HCT116 (cell line): Measurements from ENCODE around the gene PLEK2. TPM values are rescaled to one million over a fixed set of nuclear protein-coding genes. Genes with fewer than 3 reads are reported as not detected.

ENCODE experiments used
- ATAC-seq: fragments of 200-7000 bp; cut with Tn5 transposase; 2 replicates; pipeline ENCODE4 v1.9.1; 2020; ENCODE audit warnings: mild to moderate bottlenecking, moderate library complexity
- BruUV-seq: library from RNA; stranded (reverse); fragments of 400-500 nt; replicated peaks from 2 replicates; lab custom pipeline; 2021; lab: Mats Ljungman, UMichigan
- CTCF ChIA-PET: fragments of 300-600 bp; sonication (Branson Sonifier 250); formaldehyde crosslinking; loops from one replicate; lab custom pipeline; 2021; ENCODE audit warnings: antibody characterized with exemption; lab: Charles Lee
- POLR2A ChIA-PET: fragments of 300-600, 350-600 bp; sonication (Branson Sonifier 250); formaldehyde crosslinking; loops from one replicate; lab custom pipeline; 2021; ENCODE audit warnings: antibody characterized with exemption; lab: Charles Lee
- RAD21 ChIA-PET, 2 experiments: fragments of 300-600 bp; sonication (Branson Sonifier 250); formaldehyde crosslinking; loops; one replicate each; lab custom pipeline; 2023; ENCODE audit warnings: low total read pairs in 2 of 2; ENCODE audit not compliant: uncharacterized antibody in 2 of 2, unreplicated experiment in 2 of 2, low non-redundant PET in 1 of 2; lab: Charles Lee
- DNase-seq: peaks from one replicate; pipeline ENCODE4 v3.0.0-alpha.2; 2010; ENCODE audit warnings: low read depth, low spot score
- H2AFZ ChIP-seq: fragments of 200-600 bp; shearing (Covaris generic), sonication (generic); 2 replicates; pipeline ENCODE4 v1.6.1; 2017; ENCODE audit warnings: low read depth, mixed run types, mixed read lengths, antibody characterized with exemption, low read length; ENCODE audit not compliant: poor library complexity, severe bottlenecking
- H3K27ac ChIP-seq: 2 replicates; pipeline ENCODE4 v1.5.1; 2012; ENCODE audit warnings: low read depth, low read length
- H3K27me3 ChIP-seq: fragments of 200-600 bp; sonication (generic); 2 replicates; pipeline ENCODE4 v1.6.1; 2016; ENCODE audit warnings: mixed run types, low read length, mixed read lengths; ENCODE audit not compliant: insufficient read depth
- H3K36me3 ChIP-seq, 2 experiments: fragments of 200-500 bp in 1 of 2; fragments of 200-600 bp in 1 of 2; sonication (Bioruptor generic) in 1 of 2; sonication (generic) in 1 of 2; 2 replicates each; pipeline versions ENCODE4 v1.5.1 to v1.6.1; 2014 to 2016; ENCODE audit warnings: low read length in 2 of 2, inconsistent platforms in 1 of 2, mixed read lengths in 1 of 2, mixed run types in 1 of 2; ENCODE audit not compliant: insufficient read depth in 2 of 2, control insufficient read depth in 1 of 2
- H3K4me1 ChIP-seq, 2 experiments: fragments of 200-600 bp in 1 of 2; sonication (generic) in 1 of 2; 2 replicates each; pipeline versions ENCODE4 v1.5.1 to v1.6.1; 2012 to 2017; ENCODE audit warnings: low read length in 2 of 2, inconsistent platforms in 1 of 2, mild to moderate bottlenecking in 1 of 2, mixed read lengths in 1 of 2, mixed run types in 1 of 2, moderate library complexity in 1 of 2; ENCODE audit not compliant: insufficient read depth in 2 of 2, control insufficient read depth in 1 of 2
- H3K4me2 ChIP-seq: fragments of 200-600 bp; sonication (generic); 2 replicates; pipeline ENCODE4 v1.6.1; 2017; ENCODE audit warnings: mixed run types, low read length, mixed read lengths
- H3K4me3 ChIP-seq, 2 experiments: fragments of 200-600 bp in 1 of 2; sonication (generic) in 1 of 2; replicated peaks in 1 of 2; 2 replicates each; pipeline ENCODE4 v1.5.1; 2011 to 2016; ENCODE audit warnings: low read length in 2 of 2, control low read depth in 1 of 2, low read depth in 1 of 2, mild to moderate bottlenecking in 1 of 2, mixed read lengths in 1 of 2, mixed run types in 1 of 2
- H3K79me2 ChIP-seq: fragments of 200-600 bp; sonication (generic); 2 replicates; pipeline ENCODE4 v1.6.1; 2017; ENCODE audit warnings: mild to moderate bottlenecking, mixed run types, low read length, moderate library complexity, mixed read lengths; ENCODE audit not compliant: insufficient read depth
- H3K9ac ChIP-seq: fragments of 200-600 bp; sonication (generic); 2 replicates; pipeline ENCODE4 v1.6.1; 2016; ENCODE audit warnings: low read length, mixed read lengths
- H3K9me2 ChIP-seq: fragments of 200-600 bp; sonication (generic), shearing (Covaris generic); 2 replicates; pipeline ENCODE4 v1.6.1; 2017; ENCODE audit warnings: mixed run types, mild to moderate bottlenecking, moderate library complexity; ENCODE audit not compliant: insufficient read depth
- H3K9me3 ChIP-seq, 2 experiments: fragments of 200-500 bp in 1 of 2; fragments of 200-600 bp in 1 of 2; sonication (Bioruptor generic) in 1 of 2; sonication (generic) in 1 of 2; 2 replicates each; pipeline ENCODE4 v1.6.1; 2014 to 2017; ENCODE audit warnings: low read length in 2 of 2, mixed read lengths in 2 of 2, inconsistent platforms in 1 of 2, low read depth in 1 of 2, mild to moderate bottlenecking in 1 of 2, mixed run types in 1 of 2, moderate library complexity in 1 of 2; ENCODE audit not compliant: control insufficient read depth in 1 of 2, insufficient read depth in 1 of 2
- H4K20me1 ChIP-seq: fragments of 200-600 bp; sonication (generic), shearing (Covaris generic); 2 replicates; pipeline ENCODE4 v1.6.1; 2017; ENCODE audit warnings: mixed run types, mild to moderate bottlenecking, moderate library complexity; ENCODE audit not compliant: insufficient read depth
- CBX3 ChIP-seq: IDR thresholded peaks from 2 replicates; pipeline ENCODE4 v1.6.1; 2012; ENCODE audit warnings: low read depth
- CEBPB ChIP-seq: IDR thresholded peaks from 2 replicates; pipeline ENCODE4 v1.6.1; 2012; ENCODE audit warnings: low read depth
- CTCF ChIP-seq, 3 experiments: fragments of 200-600 bp in 1 of 3; sonication (generic) in 1 of 3; IDR thresholded peaks in 2 of 3; conservative IDR thresholded peaks in 1 of 3; 2 replicates each; pipeline ENCODE4 v1.5.1; 2012 to 2017; ENCODE audit warnings: low read depth in 2 of 3, low read length in 2 of 3, antibody characterized with exemption in 1 of 3, borderline replicate concordance in 1 of 3, control low read depth in 1 of 3, mild to moderate bottlenecking in 1 of 3, mixed read lengths in 1 of 3, mixed run types in 1 of 3, moderate library complexity in 1 of 3; ENCODE audit not compliant: insufficient read depth in 1 of 3
- ELF1 ChIP-seq: IDR thresholded peaks from 2 replicates; pipeline ENCODE4 v1.6.1; 2012; ENCODE audit warnings: low read depth, borderline replicate concordance
- EZH2 ChIP-seq: fragments of 200-600 bp; sonication (generic); IDR thresholded peaks from 2 replicates; pipeline ENCODE4 v1.6.1; 2017; ENCODE audit warnings: antibody characterized with exemption, mixed run types
- FOSL1 ChIP-seq: IDR thresholded peaks from 2 replicates; pipeline ENCODE4 v1.6.1; 2012; ENCODE audit warnings: low read depth
- JUND ChIP-seq: IDR thresholded peaks from 2 replicates; pipeline ENCODE4 v1.6.1; 2012
- MAX ChIP-seq: IDR thresholded peaks from 2 replicates; pipeline ENCODE4 v1.6.1; 2012
- POLR2A ChIP-seq: IDR thresholded peaks from 2 replicates; pipeline ENCODE4 v1.7.0; 2011; ENCODE audit warnings: borderline replicate concordance; ENCODE audit not compliant: insufficient read depth, insufficient read length; ENCODE audit errors: extremely low read depth
- SIN3A ChIP-seq: IDR thresholded peaks from 2 replicates; pipeline ENCODE4 v1.6.1; 2012; ENCODE audit warnings: low read depth
- SP1 ChIP-seq: IDR thresholded peaks from 2 replicates; pipeline ENCODE4 v1.6.1; 2012; ENCODE audit warnings: low read depth
- SRF ChIP-seq: IDR thresholded peaks from 2 replicates; pipeline ENCODE4 v1.6.1; 2012; ENCODE audit warnings: low read depth
- TCF7L2 ChIP-seq: IDR thresholded peaks from 2 replicates; pipeline ENCODE4 v1.7.0; 2011; ENCODE audit warnings: borderline replicate concordance, inconsistent platforms; ENCODE audit not compliant: insufficient read depth, insufficient read length; ENCODE audit errors: extremely low read depth
- YY1 ChIP-seq: IDR thresholded peaks from 2 replicates; pipeline ENCODE4 v1.6.1; 2011; ENCODE audit warnings: low read length, low read depth, moderate library complexity, mild to moderate bottlenecking; ENCODE audit not compliant: insufficient replicate concordance; ENCODE audit errors: extremely low read depth
- ZBTB33 ChIP-seq: IDR thresholded peaks from 2 replicates; pipeline ENCODE4 v1.6.1; 2011; ENCODE audit warnings: mild to moderate bottlenecking, low read length, moderate library complexity; ENCODE audit not compliant: insufficient replicate concordance; ENCODE audit errors: extremely low read depth
- ZFX ChIP-seq: fragments of 450-650 bp; IDR thresholded peaks from 2 replicates; pipeline ENCODE4 v1.6.1; 2017
- ZNF274 ChIP-seq: fragments of 200-500 bp; sonication (Bioruptor generic); IDR thresholded peaks from 2 replicates; pipeline ENCODE4 v1.6.1; 2014; ENCODE audit warnings: mild to moderate bottlenecking, low read depth, low read length, inconsistent platforms
- intact Hi-C: fragments of 100-400 bp; cut with micrococcal nuclease; formaldehyde crosslinking; loops from 2 replicates; pipeline ENCODE4 v1.10.0; 2022
- total RNA-seq: library from RNA; stranded (reverse); gene quantifications from one replicate; pipeline ENCODE4 v1.2.1, GENCODE V29; 2021; ENCODE audit not compliant: unreplicated experiment

The PLEK2 gene
- total RNA-seq, 1 experiment from 2014 or later = 67.6 TPM

- POLR2A ChIA-PET = no interaction called here
- no TSS peak for BruUV-seq
These were observed 26.8 kb downstream of the PLEK2 start for GRCh38 chr14:67385120-67385519.

More at GRCh38 chr14:67385120-67385519, 26.8 kb downstream of the PLEK2 start:
- ChIA-PET CTCF (interaction anchor here (2.1 kb wide), 1 partner anchor 319 kb away, joined by 5 read pairs; no protein-coding TSS in a partner anchor), RAD21 (no interaction called here)
- ATAC-seq (no peak), DNase-seq (no peak)
- Histone ChIP-seq H2AFZ (no peak overlapping the region), H3K9ac (no peak overlapping the region), H3K4me1 (peaks cover 0 to 7% of the 10 kb centered on the region in 2 experiments; a peak in 2 of 4 replicates), H3K4me2 (no peak overlapping the region), H3K27ac (no peak overlapping the region), H3K9me2 (no peaks in the 10 kb centered on the region), H3K36me3 (peaks cover 64 to 72% of the 10 kb centered on the region in 2 experiments), H4K20me1 (peaks cover 17% of the 10 kb centered on the region; the same call in 1 of the 2 replicates), H3K27me3 (no peaks in the 10 kb centered on the region), H3K9me3 (no peaks in the 10 kb centered on the region), H3K4me3 (no peak overlapping the region), H3K79me2 (peaks cover 30% of the 10 kb centered on the region)
- intact Hi-C loops = no loop called here
- TF ChIP-seq CBX3 = no peak
- TF ChIP-seq FOSL1 = no peak
- TF ChIP-seq CTCF (IDR thresholded peaks at IDR 0.05 in 2 of 3, conservative IDR thresholded peaks at IDR 0.05 in 1 of 3; ENCODE audit: borderline replicate concordance in 1 of 3, insufficient read depth in 1 of 3, low read depth in 2 of 3, low read length in 2 of 3) = no peak
- TF ChIP-seq SP1 = no peak
- no peak for TF ChIP-seq TCF7L2
- no peak for TF ChIP-seq SIN3A
- TF ChIP-seq ELF1 = no peak
- TF ChIP-seq JUND = no peak
- TF ChIP-seq ZFX = no peak
- no peak for TF ChIP-seq MAX
- no peak for TF ChIP-seq ZBTB33
- TF ChIP-seq POLR2A = no peak
- no peak for TF ChIP-seq YY1
- TF ChIP-seq ZNF274 = no peak
- no peak for TF ChIP-seq CEBPB
- TF ChIP-seq SRF = no peak
- no peak for TF ChIP-seq EZH2
